K562 (cell line): Measurements from ENCODE around the gene TFEB. TPM values are rescaled to one million over a fixed set of nuclear protein-coding genes. Genes with fewer than 3 reads are reported as not detected.
A peak's percentile ranks its signal among the peaks of the same experiment; 100 is the strongest.

ENCODE experiments used
- ETV5 ChIP-seq: sonication (generic); formaldehyde crosslinking; IDR thresholded peaks from 2 replicates; pipeline ENCODE4 v1.4.0; 2020; ENCODE audit warnings: low read depth, mild to moderate bottlenecking, missing genetic modification reagents
- FOSL1 ChIP-seq: fragments of 200-800 bp; sonication (Bioruptor generic); conservative IDR thresholded peaks from 2 replicates; pipeline ENCODE4 v1.6.1; 2016; ENCODE audit warnings: missing genetic modification characterization, missing compliant biosample characterization
- SMAD3 ChIP-seq: fragments of 450-650 bp; formaldehyde crosslinking; conservative IDR thresholded peaks from 2 replicates; pipeline ENCODE4 v1.4.0; 2020; ENCODE audit warnings: mild to moderate bottlenecking
- ZNF134 ChIP-seq: fragments of 250-450 bp; sonication (Bioruptor Pico); conservative IDR thresholded peaks from 2 replicates; pipeline ENCODE4 v1.4.0; 2020
- ZSCAN32 ChIP-seq: fragments of 450-650 bp; formaldehyde crosslinking; IDR thresholded peaks from 2 replicates; pipeline ENCODE4 v1.4.0; 2020; ENCODE audit warnings: mild to moderate bottlenecking, moderate library complexity
- polyA plus RNA-seq, 8 experiments: library from polyadenylated mRNA; depleted of rRNA in 4 of 8; stranded (reverse) in 5 of 8; unstranded in 3 of 8; fragments of >200 nt; fragmentation: Nextera tagmentation in 2 of 8; fragmentation: Illumina TruSeq in 1 of 8; extraction: Ambion mirVana in 2 of 8; extraction: Trizol in 1 of 8; gene quantifications; 2 replicates each; pipeline versions ENCODE4 v1.2.1 to v1.2.3, GENCODE V29; 2011 to 2014; ENCODE audit warnings: inconsistent platforms in 1 of 8, missing spikeins in 1 of 8
- total RNA-seq, 7 experiments: library from RNA; depleted of rRNA in 6 of 7; stranded (reverse); fragments of >200 nt in 6 of 7; fragmentation: Illumina TruSeq in 2 of 7; extraction: Trizol in 2 of 7; gene quantifications; 2 replicates each; pipeline versions ENCODE4 v1.2.1 to v1.2.3, GENCODE V29; 2011 to 2021; ENCODE audit warnings: low replicate concordance in 1 of 7
- TF ChIP-seq, protein P1 (sequence below): sonication (generic); formaldehyde crosslinking; IDR thresholded peaks from 2 replicates; pipeline ENCODE4 v1.8.0; 2022; ENCODE audit warnings: missing genetic modification reagents, mild to moderate bottlenecking, borderline replicate concordance
- TF ChIP-seq, protein P2 (sequence below): sonication (generic); formaldehyde crosslinking; IDR thresholded peaks from 2 replicates; pipeline ENCODE4 v1.8.1; 2023; ENCODE audit warnings: mild to moderate bottlenecking, missing genetic modification reagents
- TF ChIP-seq, protein P3 (sequence below): fragments of 250-450 bp; sonication (Bioruptor Pico); IDR thresholded peaks from 2 replicates; pipeline ENCODE4 v1.8.0; 2021; ENCODE audit warnings: borderline replicate concordance, mild to moderate bottlenecking, moderate library complexity; ENCODE audit not compliant: poor library complexity, severe bottlenecking

The TFEB gene
- total and polyA plus RNA-seq, 9 of the 15 experiments (the other 6 are each of a cell fraction or from before 2014, with no cell fraction given): 0.04 to 4.7 (median 2.0) TPM

DNA sequence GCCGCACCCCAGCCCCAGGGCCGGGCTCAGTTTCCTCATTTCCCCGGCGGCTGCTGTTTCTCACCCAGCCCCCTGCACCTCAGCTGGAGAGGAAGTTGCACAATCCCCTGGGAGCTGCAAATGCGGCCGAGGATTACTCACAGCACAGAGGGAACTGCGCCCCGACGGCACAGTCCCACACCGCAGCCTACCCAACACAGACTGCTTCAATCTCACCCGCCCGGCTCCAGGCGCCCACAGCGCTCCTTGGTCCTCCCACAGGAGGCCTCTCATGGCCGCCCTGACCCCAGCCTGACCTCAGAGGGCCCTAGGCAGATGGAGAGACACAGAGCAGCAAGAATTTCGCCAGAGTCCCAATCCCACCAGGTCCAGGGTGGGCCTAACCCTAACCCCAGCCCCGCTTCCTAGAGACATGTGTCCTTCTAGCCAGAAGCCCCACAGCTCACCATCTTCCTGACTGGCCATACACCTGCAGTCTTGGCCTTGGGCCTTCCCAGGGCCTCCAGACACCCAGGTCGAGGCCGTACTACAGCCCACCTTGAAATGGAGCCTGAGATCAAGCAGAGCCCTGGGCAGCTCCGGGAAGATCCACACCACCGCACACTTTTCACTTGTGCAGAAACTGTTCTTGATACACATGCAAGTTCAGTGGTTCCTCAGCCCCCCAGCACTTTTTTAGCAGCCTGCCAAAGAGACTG, 11.7 kb downstream of the TFEB start (continued):
- TF ChIP-seq, protein P1, sequence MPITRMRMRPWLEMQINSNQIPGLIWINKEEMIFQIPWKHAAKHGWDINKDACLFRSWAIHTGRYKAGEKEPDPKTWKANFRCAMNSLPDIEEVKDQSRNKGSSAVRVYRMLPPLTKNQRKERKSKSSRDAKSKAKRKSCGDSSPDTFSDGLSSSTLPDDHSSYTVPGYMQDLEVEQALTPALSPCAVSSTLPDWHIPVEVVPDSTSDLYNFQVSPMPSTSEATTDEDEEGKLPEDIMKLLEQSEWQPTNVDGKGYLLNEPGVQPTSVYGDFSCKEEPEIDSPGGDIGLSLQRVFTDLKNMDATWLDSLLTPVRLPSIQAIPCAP (CRISPR knock-in tag): no peak
- TF ChIP-seq, protein P2, sequence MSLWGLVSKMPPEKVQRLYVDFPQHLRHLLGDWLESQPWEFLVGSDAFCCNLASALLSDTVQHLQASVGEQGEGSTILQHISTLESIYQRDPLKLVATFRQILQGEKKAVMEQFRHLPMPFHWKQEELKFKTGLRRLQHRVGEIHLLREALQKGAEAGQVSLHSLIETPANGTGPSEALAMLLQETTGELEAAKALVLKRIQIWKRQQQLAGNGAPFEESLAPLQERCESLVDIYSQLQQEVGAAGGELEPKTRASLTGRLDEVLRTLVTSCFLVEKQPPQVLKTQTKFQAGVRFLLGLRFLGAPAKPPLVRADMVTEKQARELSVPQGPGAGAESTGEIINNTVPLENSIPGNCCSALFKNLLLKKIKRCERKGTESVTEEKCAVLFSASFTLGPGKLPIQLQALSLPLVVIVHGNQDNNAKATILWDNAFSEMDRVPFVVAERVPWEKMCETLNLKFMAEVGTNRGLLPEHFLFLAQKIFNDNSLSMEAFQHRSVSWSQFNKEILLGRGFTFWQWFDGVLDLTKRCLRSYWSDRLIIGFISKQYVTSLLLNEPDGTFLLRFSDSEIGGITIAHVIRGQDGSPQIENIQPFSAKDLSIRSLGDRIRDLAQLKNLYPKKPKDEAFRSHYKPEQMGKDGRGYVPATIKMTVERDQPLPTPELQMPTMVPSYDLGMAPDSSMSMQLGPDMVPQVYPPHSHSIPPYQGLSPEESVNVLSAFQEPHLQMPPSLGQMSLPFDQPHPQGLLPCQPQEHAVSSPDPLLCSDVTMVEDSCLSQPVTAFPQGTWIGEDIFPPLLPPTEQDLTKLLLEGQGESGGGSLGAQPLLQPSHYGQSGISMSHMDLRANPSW (CRISPR knock-in tag): no peak
- TF ChIP-seq ZSCAN32 (CRISPR knock-in tag): no peak
- peak; percentile 34; the same call in 1 of the 2 replicates for TF ChIP-seq ETV5
- TF ChIP-seq, protein P3, sequence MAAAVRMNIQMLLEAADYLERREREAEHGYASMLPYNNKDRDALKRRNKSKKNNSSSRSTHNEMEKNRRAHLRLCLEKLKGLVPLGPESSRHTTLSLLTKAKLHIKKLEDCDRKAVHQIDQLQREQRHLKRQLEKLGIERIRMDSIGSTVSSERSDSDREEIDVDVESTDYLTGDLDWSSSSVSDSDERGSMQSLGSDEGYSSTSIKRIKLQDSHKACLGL (CRISPR knock-in tag): no peak
- TF ChIP-seq FOSL1: peak; percentile 58
- TF ChIP-seq ZNF134 (CRISPR knock-in tag): no peak
- TF ChIP-seq SMAD3 (CRISPR knock-in tag): no peak
- TF ChIP-seq, all 486 proteins: peak for 31
